T-cell (primary cell): ENCODE measurements around the gene NPR3. TPM values are rescaled to one million over a fixed set of nuclear protein-coding genes. Genes with fewer than 3 reads are reported as not detected.

ENCODE experiments used
- ATAC-seq, 4 experiments: fragments of 200-7000 bp in 3 of 4; fragments of 150-1000 bp in 1 of 4; cut with Tn5 transposase; replicated peaks in 1 of 4; 1 replicate in 3 of 4; 2 replicates in 1 of 4; pipeline ENCODE4 v1.10.0; 2021; ENCODE audit warnings: moderate library complexity in 3 of 4, mild to moderate bottlenecking in 2 of 4, moderate number of reproducible peaks in 1 of 4
- CTCF ChIA-PET, 2 donors: fragments of 300-600 bp; sonication (Branson Sonifier 250); formaldehyde crosslinking; loops; one replicate each; lab custom pipeline; 2022; ENCODE audit warnings: antibody characterized with exemption in 2 of 2; lab: Charles Lee
- POLR2A ChIA-PET, 2 donors: fragments of 300-600 bp; sonication (Branson Sonifier 250); formaldehyde crosslinking; loops; one replicate each; lab custom pipeline; 2022; ENCODE audit warnings: antibody characterized with exemption in 2 of 2; lab: Charles Lee
- DNase-seq, 35 experiments: peaks; one replicate each; pipeline versions ENCODE4 v3.0.0 to v3.0.0-alpha.2; 2013 to 2023
- H3K27ac ChIP-seq: one replicate; pipeline ENCODE4 v1.5.1; 2013; ENCODE audit warnings: low read length
- H3K27me3 ChIP-seq, 2 experiments: replicated peaks in 1 of 2; 1 replicate in 1 of 2; 2 replicates in 1 of 2; pipeline versions ENCODE4 v1.6.1 to v1.7.0; 2013; ENCODE audit warnings: low read length in 1 of 2, mixed read lengths in 1 of 2; ENCODE audit not compliant: control insufficient read depth in 2 of 2, insufficient read depth in 2 of 2; ENCODE audit errors: extremely low read depth in 1 of 2
- H3K36me3 ChIP-seq, 2 donors: 1 replicate in 1 of 2; 2 replicates in 1 of 2; pipeline versions ENCODE4 v1.6.1 to v1.7.0; 2013; ENCODE audit warnings: low read length in 1 of 2; ENCODE audit not compliant: control insufficient read depth in 2 of 2, insufficient read depth in 1 of 2; ENCODE audit errors: extremely low read depth in 1 of 2
- H3K4me1 ChIP-seq, 2 experiments: 1 replicate in 1 of 2; 2 replicates in 1 of 2; pipeline versions ENCODE4 v1.6.1 to v1.7.0; 2013; ENCODE audit warnings: low read length in 2 of 2, mixed read lengths in 1 of 2; ENCODE audit not compliant: insufficient read depth in 2 of 2, control insufficient read depth in 1 of 2; ENCODE audit errors: extremely low read depth in 1 of 2
- H3K4me3 ChIP-seq, 2 donors: 1 replicate in 1 of 2; 2 replicates in 1 of 2; pipeline versions ENCODE4 v1.5.1 to v1.7.0; 2013; ENCODE audit warnings: mild to moderate bottlenecking in 2 of 2, low read length in 1 of 2, moderate library complexity in 1 of 2; ENCODE audit not compliant: control insufficient read depth in 1 of 2; ENCODE audit errors: extremely low read depth in 1 of 2
- H3K9me3 ChIP-seq: 2 replicates; pipeline ENCODE4 v1.7.0; 2013
- H3K27ac Mint-ChIP-seq, 2 donors: one replicate each; pipeline ENCODE4 v1.8.0; 2020 to 2021; ENCODE audit warnings: mild to moderate bottlenecking in 2 of 2, mixed read lengths in 2 of 2
- H3K27me3 Mint-ChIP-seq, 2 donors: one replicate each; pipeline ENCODE4 v1.8.0; 2021 to 2022; ENCODE audit warnings: mixed read lengths in 2 of 2
- H3K36me3 Mint-ChIP-seq: one replicate; pipeline ENCODE4 v1.8.0; 2021; ENCODE audit warnings: mixed read lengths
- H3K4me1 Mint-ChIP-seq, 3 donors: one replicate each; pipeline ENCODE4 v1.8.0; 2020 to 2022; ENCODE audit warnings: mixed read lengths in 3 of 3, mild to moderate bottlenecking in 1 of 3
- H3K4me3 Mint-ChIP-seq, 3 donors: one replicate each; pipeline ENCODE4 v1.8.0; 2020 to 2022; ENCODE audit warnings: mild to moderate bottlenecking in 3 of 3, mixed read lengths in 3 of 3, moderate library complexity in 3 of 3
- H3K9me3 Mint-ChIP-seq, 3 donors: one replicate each; pipeline ENCODE4 v1.8.0; 2020 to 2022; ENCODE audit warnings: mixed read lengths in 3 of 3
- WGBS: methylation state at CpG from one replicate; pipeline ENCODE4 v1.1.5; 2013; ENCODE audit warnings: missing lambda C conversion rate; ENCODE audit not compliant: insufficient coverage; 5-methylcytosine and 5-hydroxymethylcytosine counted together
- total RNA-seq, 35 experiments: library from RNA in 6 of 35; stranded (reverse) in 6 of 35; fragments of 120-200 nt in 1 of 35; gene quantifications; one replicate each; pipeline versions ENCODE4 v1.2.1 to v1.2.4 and lab custom pipeline; 2013 to 2026

NPR3 gene
- total RNA-seq, 5 donors from 2014 or later (not counting 1 experiment from before 2014, with no cell fraction given) = 0.28 to 0.83 (median 0.54) TPM

DNA sequence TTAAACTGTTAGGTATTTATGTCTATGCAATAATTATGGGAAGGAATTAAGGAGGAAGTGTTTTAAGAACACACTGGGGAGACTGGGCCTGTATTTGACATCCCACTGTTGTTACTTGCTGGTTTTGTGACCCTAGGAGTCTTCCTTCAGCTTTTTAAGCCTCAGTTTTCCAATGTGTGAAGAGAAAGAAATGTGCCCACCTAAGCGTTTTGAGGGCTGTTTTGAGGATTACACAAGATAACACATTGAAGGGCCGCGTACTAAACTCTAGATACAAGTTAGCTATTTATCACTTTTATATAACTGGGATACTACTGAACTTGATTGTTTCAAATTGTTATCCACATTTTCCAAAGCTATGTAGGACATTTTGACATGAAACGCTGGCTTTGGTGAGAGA lies 72.5 kb downstream of the NPR3 start:
- Mint-ChIP-seq H3K27ac (no peak overlapping the region), H3K4me3 (no peak overlapping the region), H3K36me3 (no peaks in the 10 kb centered on the region), H3K9me3 (peaks cover 0 to 3% (median 3%) of the 10 kb centered on the region in 3 donors), H3K27me3 (peaks cover 0 to 14% of the 10 kb centered on the region in 2 donors), H3K4me1 (no peaks in the 10 kb centered on the region)
- ATAC-seq = no peak
- Histone ChIP-seq H3K4me3 (no peak overlapping the region), H3K4me1 (no peaks in the 10 kb centered on the region), H3K36me3 (no peaks in the 10 kb centered on the region), H3K27me3 (no peaks in the 10 kb centered on the region), H3K27ac (no peak overlapping the region), H3K9me3 (no peaks in the 10 kb centered on the region)
- DNase-seq = no peak
- WGBS = no CpG with 5 or more reads among the region's 4 CpGs
- ChIA-PET POLR2A (no interaction called here), CTCF (no interaction called here)

DNA sequence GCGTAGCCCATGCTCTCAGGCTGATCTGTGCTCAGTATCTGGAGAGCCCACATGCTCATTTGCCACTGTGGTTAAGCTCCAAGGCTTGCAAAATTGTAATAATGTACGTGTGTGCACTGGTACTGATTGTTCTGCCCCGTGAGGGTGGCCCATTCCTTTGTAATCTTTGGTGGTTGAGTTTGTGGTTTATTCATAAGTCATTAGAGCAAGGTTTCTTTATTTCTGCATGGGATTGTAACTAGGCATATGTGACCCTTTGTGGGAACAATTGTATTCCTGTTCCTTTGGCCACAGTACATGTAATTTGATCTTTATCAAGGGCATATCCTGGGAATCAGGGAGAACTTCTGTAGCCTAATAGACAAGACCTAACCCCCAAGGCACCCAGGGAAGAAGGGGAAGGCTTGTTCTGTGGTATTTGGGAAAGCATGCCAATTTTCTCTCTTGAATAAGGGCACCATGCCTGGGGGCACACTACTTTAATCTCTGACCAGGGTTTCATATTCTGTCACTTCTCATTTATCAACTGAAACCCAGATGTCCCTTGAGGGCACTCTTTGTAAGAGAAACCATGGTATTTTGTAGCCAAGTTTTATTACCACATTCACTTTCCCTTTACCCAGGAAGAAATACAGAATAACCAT lies 74.6 kb downstream of the NPR3 start:
- H3K36me3 ChIP-seq = no peaks in the 10 kb centered on the region
- no peak overlapping the region for H3K4me3 ChIP-seq
- no peaks in the 10 kb centered on the region for H3K9me3 ChIP-seq
- no peak overlapping the region for H3K27ac ChIP-seq
- 26% methylated on average over 3 of the region's 3 CpGs for WGBS
- Mint-ChIP-seq H3K4me3 (no peak overlapping the region), H3K27ac (no peak overlapping the region), H3K4me1 (no peaks in the 10 kb centered on the region), H3K36me3 (no peaks in the 10 kb centered on the region), H3K27me3 (peaks cover 0 to 14% of the 10 kb centered on the region in 2 donors), H3K9me3 (peaks cover 0 to 3% (median 3%) of the 10 kb centered on the region in 3 donors)
- DNase-seq = no peak
- no peaks in the 10 kb centered on the region for H3K4me1 ChIP-seq
- POLR2A ChIA-PET = interaction anchor here in 1 of 2 donors (0.7 kb wide), 1 partner anchor 1593 kb away, joined by 10 read pairs; no protein-coding TSS in a partner anchor
- CTCF ChIA-PET = no interaction called here
- no peaks in the 10 kb centered on the region for H3K27me3 ChIP-seq
- no peak for ATAC-seq

DNA sequence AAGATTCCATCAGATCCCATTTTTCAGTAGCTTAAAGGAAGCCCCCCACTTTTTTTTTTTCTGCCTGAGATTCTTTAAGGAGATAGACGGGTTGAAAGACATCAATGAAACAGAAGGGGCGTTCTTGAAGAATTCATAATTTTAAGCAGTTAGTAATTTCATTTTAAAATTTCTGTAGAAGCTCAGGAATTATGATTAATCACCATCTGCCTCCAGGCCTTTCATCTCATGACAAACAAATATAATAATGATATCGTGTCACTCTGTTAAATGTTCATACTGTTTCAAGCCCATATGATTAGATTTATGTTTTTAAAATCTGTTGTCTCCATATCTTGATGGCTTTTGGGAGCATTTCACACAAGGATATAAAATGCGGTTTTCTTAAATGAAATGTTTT lies 75.2 kb downstream of the NPR3 start:
- Mint-ChIP-seq H3K36me3 (no peaks in the 10 kb centered on the region), H3K9me3 (peaks cover 0 to 3% (median 3%) of the 10 kb centered on the region in 3 donors), H3K4me3 (no peak overlapping the region), H3K27ac (no peak overlapping the region), H3K4me1 (no peaks in the 10 kb centered on the region), H3K27me3 (peaks cover 0 to 14% of the 10 kb centered on the region in 2 donors)
- ChIA-PET POLR2A (no interaction called here), CTCF (no interaction called here)
- Histone ChIP-seq H3K4me1 (no peaks in the 10 kb centered on the region), H3K27ac (no peak overlapping the region), H3K36me3 (no peaks in the 10 kb centered on the region), H3K4me3 (no peak overlapping the region), H3K27me3 (no peaks in the 10 kb centered on the region), H3K9me3 (no peaks in the 10 kb centered on the region)
- no peak for ATAC-seq
- WGBS = no CpG with 5 or more reads among the region's 4 CpGs
- DNase-seq = no peak

DNA sequence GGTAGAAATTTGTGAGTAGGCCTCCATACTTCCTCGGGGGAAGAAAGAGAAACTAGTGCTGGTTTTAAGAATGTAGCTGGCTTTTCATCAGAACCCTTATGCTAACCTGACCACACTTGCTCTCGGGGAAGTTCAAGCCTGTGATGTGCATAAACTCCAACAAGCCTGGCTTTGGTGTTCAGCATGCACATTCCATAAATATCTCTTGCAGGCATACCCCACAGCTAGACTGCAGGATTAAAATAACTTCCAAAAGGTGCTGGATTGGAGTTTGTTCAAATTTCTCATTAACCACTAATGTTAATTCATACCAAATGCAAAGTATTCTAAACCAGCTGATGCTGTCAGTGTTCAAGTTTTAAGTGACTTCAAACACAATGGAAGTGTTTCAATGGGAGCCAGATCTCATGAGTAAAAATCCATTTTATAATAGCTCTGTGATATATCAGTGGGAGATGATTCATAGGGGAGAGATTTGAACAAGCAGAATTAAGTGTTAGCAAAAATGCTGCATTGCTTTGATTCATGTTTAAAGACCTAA lies 79.4 kb downstream of the NPR3 start:
- Histone ChIP-seq H3K9me3 (no peaks in the 10 kb centered on the region), H3K4me1 (no peaks in the 10 kb centered on the region), H3K27me3 (peaks cover 0 to 7% of the 10 kb centered on the region in 2 experiments), H3K36me3 (no peaks in the 10 kb centered on the region), H3K27ac (no peak overlapping the region), H3K4me3 (no peak overlapping the region)
- H3K27ac Mint-ChIP-seq = no peak overlapping the region
- no peaks in the 10 kb centered on the region for H3K36me3 Mint-ChIP-seq
- H3K4me1 Mint-ChIP-seq = no peaks in the 10 kb centered on the region
- H3K27me3 Mint-ChIP-seq = peaks cover 0 to 14% of the 10 kb centered on the region in 2 donors
- ChIA-PET CTCF (no interaction called here), POLR2A (no interaction called here)
- WGBS = no CpG with 5 or more reads among the region's 2 CpGs
- ATAC-seq (no peak), DNase-seq (no peak)
- H3K4me3 Mint-ChIP-seq = no peak overlapping the region
- H3K9me3 Mint-ChIP-seq = peaks cover 0 to 3% (median 0%) of the 10 kb centered on the region in 3 donors

DNA sequence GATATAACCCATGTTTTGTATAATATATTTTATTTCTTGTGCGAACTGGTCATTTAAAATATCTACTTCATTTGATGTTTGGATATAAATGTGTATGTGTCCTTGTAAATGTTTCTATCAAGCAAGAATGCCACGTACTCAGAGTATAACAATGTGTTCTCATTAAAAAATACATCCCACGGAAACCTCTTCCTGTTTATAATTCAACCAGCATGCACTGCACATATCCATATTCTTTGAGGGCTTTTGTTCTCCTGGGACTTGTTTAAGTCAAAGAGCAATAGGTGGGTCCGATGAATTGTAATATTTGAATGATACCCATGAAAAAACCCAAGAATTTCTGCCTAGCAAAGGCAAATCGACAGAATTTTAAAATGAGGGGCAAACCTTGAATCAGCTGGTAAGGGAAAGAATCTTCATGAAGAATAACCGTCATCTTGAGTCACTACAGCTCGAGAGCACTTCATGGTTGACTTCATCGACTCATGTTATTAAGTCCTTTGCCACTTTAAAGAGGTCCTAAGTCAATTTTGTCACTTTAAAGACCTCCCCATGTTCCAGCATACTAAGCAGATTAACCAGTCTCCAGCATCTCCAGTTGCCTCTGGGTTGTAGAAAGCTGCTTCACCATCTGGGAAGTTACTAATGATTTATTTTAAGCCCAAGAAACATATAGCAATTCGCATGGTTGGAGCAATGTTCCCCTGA lies 80.6 kb downstream of the NPR3 start:
- ChIA-PET POLR2A (no interaction called here), CTCF (no interaction called here)
- 72% methylated on average over 3 of the region's 9 CpGs for WGBS
- no peaks in the 10 kb centered on the region for H3K36me3 Mint-ChIP-seq
- H3K27ac ChIP-seq = no peak overlapping the region
- no peak overlapping the region for H3K27ac Mint-ChIP-seq
- no peaks in the 10 kb centered on the region for H3K9me3 ChIP-seq
- peaks cover 0 to 5% (median 0%) of the 10 kb centered on the region in 3 donors for H3K9me3 Mint-ChIP-seq
- H3K4me1 Mint-ChIP-seq = no peaks in the 10 kb centered on the region
- H3K27me3 Mint-ChIP-seq = peaks cover 0 to 10% of the 10 kb centered on the region in 2 donors
- no peak overlapping the region for H3K4me3 ChIP-seq
- ATAC-seq (no peak), DNase-seq (no peak)
- H3K4me3 Mint-ChIP-seq = no peak overlapping the region
- no peaks in the 10 kb centered on the region for H3K4me1 ChIP-seq
- peaks cover 0 to 7% of the 10 kb centered on the region in 2 experiments for H3K27me3 ChIP-seq
- H3K36me3 ChIP-seq = no peaks in the 10 kb centered on the region

DNA sequence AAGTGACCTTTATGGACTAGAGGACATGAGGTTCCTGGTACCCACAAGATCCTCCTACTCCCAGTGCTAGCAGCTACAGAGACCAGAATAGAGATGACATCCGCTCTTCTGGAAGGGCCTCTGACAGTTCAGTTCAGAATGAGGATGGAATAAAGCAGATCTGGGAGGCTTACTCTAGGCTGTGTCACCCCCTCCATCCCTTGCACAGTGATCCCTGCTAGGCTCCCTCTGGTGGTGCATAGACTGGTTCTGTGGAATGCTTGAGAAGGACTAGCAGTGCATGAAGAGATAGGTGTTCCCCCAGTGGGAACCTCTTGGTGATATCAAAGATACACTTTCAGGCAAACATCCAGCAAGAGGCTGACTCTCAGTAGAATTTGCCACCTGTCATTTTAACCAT lies 83.0 kb downstream of the NPR3 start:
- H3K4me3 ChIP-seq = no peak overlapping the region
- H3K9me3 ChIP-seq = no peaks in the 10 kb centered on the region
- H3K27me3 ChIP-seq = peaks cover 0 to 7% of the 10 kb centered on the region in 2 experiments
- ChIA-PET POLR2A (no interaction called here), CTCF (no interaction called here)
- no peaks in the 10 kb centered on the region for H3K36me3 ChIP-seq
- Mint-ChIP-seq H3K9me3 (peaks cover 0 to 5% (median 0%) of the 10 kb centered on the region in 3 donors), H3K4me1 (no peaks in the 10 kb centered on the region), H3K27ac (no peak overlapping the region), H3K36me3 (no peaks in the 10 kb centered on the region), H3K27me3 (no peaks in the 10 kb centered on the region), H3K4me3 (no peak overlapping the region)
- H3K4me1 ChIP-seq = no peaks in the 10 kb centered on the region
- DNase-seq (no peak), ATAC-seq (no peak)
- H3K27ac ChIP-seq = no peak overlapping the region
- WGBS = no CpG with 5 or more reads among the region's 1 CpG
